ENCODE measurements around the gene ARNT2.
"Not testable (repeated sequence)": the region's sequence is repeated elsewhere in the genome, so short reads cannot be mapped to it uniquely, and the experiment has no call there.

ARNT2 gene

GRCh38 chr15:80504931-80505330 is 100.7 kb downstream of the ARNT2 start:
- no peak overlapping the region for H3K27ac Mint-ChIP-seq
- no peaks in the 10 kb centered on the region for H3K4me1 Mint-ChIP-seq
- no peaks in the 10 kb centered on the region for H3K36me3 Mint-ChIP-seq
- no peak for DNase-seq (ENCODE audit: low spot score in 2 of 2)
- ATAC-seq (ENCODE audit: low read depth): no peak
- H3K27me3 Mint-ChIP-seq: peaks cover 10% of the 10 kb centered on the region
- no peak overlapping the region for H3K4me3 Mint-ChIP-seq
- H3K9me3 Mint-ChIP-seq: peaks cover under 1% of the 10 kb centered on the region

- Mint-ChIP-seq H3K27ac (no peak overlapping the region), H3K27me3 (peaks cover 11% of the 10 kb centered on the region), H3K4me1 (no peaks in the 10 kb centered on the region), H3K9me3 (peaks cover 1% of the 10 kb centered on the region), H3K36me3 (no peaks in the 10 kb centered on the region), H3K4me3 (no peak overlapping the region)
- DNase-seq (ENCODE audit: low spot score in 2 of 2) (no peak), ATAC-seq (ENCODE audit: low read depth) (no peak)
Measured at GRCh38 chr15:80506286-80506893, 102.2 kb downstream of the ARNT2 start.

DNA sequence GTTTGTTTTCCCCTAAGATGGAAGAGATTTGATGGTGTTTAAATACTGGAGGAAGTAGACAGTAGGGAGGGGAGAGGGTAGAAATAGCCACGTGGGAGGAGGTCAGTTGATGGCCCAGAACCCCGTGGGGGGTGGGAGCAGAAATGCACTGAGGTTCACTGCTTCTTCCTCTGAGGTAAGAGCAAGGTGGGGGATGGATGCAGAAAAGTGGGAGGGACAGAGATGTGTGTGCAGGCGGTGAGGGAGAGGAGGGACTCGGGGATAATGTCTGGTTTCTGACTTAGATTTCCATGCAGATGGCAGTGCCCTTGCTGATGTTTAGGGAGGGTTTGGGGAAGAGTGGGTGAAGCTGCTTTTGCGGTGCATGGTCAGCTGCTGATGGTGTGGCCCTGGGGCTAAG is 102.9 kb downstream of the ARNT2 start:
- peaks cover 10% of the 10 kb centered on the region for H3K27me3 Mint-ChIP-seq
- H3K4me3 Mint-ChIP-seq: no peak overlapping the region
- DNase-seq (ENCODE audit: low spot score in 2 of 2) (no peak), ATAC-seq (ENCODE audit: low read depth) (no peak)
- no peaks in the 10 kb centered on the region for H3K4me1 Mint-ChIP-seq
- peaks cover 1% of the 10 kb centered on the region for H3K9me3 Mint-ChIP-seq
- no peak overlapping the region for H3K27ac Mint-ChIP-seq
- no peaks in the 10 kb centered on the region for H3K36me3 Mint-ChIP-seq

- Mint-ChIP-seq H3K36me3 (no peaks in the 10 kb centered on the region), H3K4me3 (no peak overlapping the region), H3K27ac (no peak overlapping the region), H3K9me3 (peaks cover 1% of the 10 kb centered on the region), H3K4me1 (no peaks in the 10 kb centered on the region), H3K27me3 (peaks cover 5% of the 10 kb centered on the region)
- no peak for ATAC-seq (ENCODE audit: low read depth)
- no peak for DNase-seq (ENCODE audit: low spot score in 2 of 2)
Measured at GRCh38 chr15:80507638-80508316, 103.6 kb downstream of the ARNT2 start.

- Mint-ChIP-seq H3K9me3 (peaks cover 1% of the 10 kb centered on the region), H3K4me1 (no peaks in the 10 kb centered on the region)
Measured at GRCh38 chr15:80508783-80509182, 104.6 kb downstream of the ARNT2 start.

DNA sequence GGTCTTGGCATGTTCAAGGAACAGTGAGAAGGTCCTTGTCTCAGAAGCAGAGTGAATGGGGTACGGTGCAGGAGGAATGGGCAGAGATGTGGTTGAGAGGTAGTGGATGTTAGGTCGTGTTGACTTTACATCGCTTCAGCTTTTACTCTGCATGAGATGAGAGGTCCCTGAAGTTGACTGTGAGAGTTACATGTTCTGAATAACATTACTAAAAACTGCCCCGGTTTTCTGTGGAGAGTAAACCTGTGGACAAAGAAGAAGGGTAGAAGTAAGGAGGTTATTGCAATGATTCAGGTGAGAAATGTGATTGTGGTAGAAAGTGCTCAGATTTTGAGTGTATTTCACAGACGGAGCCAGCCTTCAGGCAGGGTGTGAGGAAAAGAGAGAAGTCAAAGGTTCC is 105.6 kb downstream of the ARNT2 start:
- no peak overlapping the region for H3K4me3 Mint-ChIP-seq
- no peak overlapping the region for H3K27ac Mint-ChIP-seq
- no peaks in the 10 kb centered on the region for H3K36me3 Mint-ChIP-seq
- peaks cover 5% of the 10 kb centered on the region for H3K27me3 Mint-ChIP-seq
- no peaks in the 10 kb centered on the region for H3K4me1 Mint-ChIP-seq
- peaks cover 1% of the 10 kb centered on the region for H3K9me3 Mint-ChIP-seq
- DNase-seq (ENCODE audit: low spot score in 2 of 2) (no peak), ATAC-seq (ENCODE audit: low read depth) (no peak)

More at GRCh38 chr15:80508783-80509182, 104.6 kb downstream of the ARNT2 start:
- Mint-ChIP-seq H3K27me3 (peaks cover 5% of the 10 kb centered on the region), H3K36me3 (no peaks in the 10 kb centered on the region), H3K27ac (no peak overlapping the region), H3K4me3 (no peak overlapping the region)
- no peak for DNase-seq (ENCODE audit: low spot score in 2 of 2)
- no peak for ATAC-seq (ENCODE audit: low read depth)

GRCh38 chr15:80510985-80511384 is 106.8 kb downstream of the ARNT2 start:
- not testable (repeated sequence) for H3K27me3 Mint-ChIP-seq, H3K36me3 Mint-ChIP-seq

GRCh38 chr15:80512726-80513660 is 108.8 kb downstream of the ARNT2 start:
- Mint-ChIP-seq H3K36me3 (no peaks in the 10 kb centered on the region), H3K9me3 (peaks cover 7% of the 10 kb centered on the region), H3K4me3 (no peak overlapping the region), H3K27ac (no peak overlapping the region), H3K27me3 (peaks cover 5% of the 10 kb centered on the region), H3K4me1 (no peaks in the 10 kb centered on the region)
- DNase-seq (ENCODE audit: low spot score in 2 of 2): no peak
- no peak for ATAC-seq (ENCODE audit: low read depth)

More at GRCh38 chr15:80510985-80511384, 106.8 kb downstream of the ARNT2 start:
- not testable (repeated sequence) for H3K27ac Mint-ChIP-seq; H3K9me3 Mint-ChIP-seq; H3K4me3 Mint-ChIP-seq; H3K4me1 Mint-ChIP-seq; ATAC-seq (ENCODE audit: low read depth); DNase-seq (ENCODE audit: low spot score in 2 of 2)

- Mint-ChIP-seq H3K27me3 (peaks cover 5% of the 10 kb centered on the region), H3K4me3 (no peak overlapping the region), H3K9me3 (peaks cover 7% of the 10 kb centered on the region), H3K36me3 (no peaks in the 10 kb centered on the region), H3K27ac (no peak overlapping the region), H3K4me1 (no peaks in the 10 kb centered on the region)
- DNase-seq (ENCODE audit: low spot score in 2 of 2) (no peak), ATAC-seq (ENCODE audit: low read depth) (no peak)
Measured at GRCh38 chr15:80514071-80514780, 110.0 kb downstream of the ARNT2 start.

DNA sequence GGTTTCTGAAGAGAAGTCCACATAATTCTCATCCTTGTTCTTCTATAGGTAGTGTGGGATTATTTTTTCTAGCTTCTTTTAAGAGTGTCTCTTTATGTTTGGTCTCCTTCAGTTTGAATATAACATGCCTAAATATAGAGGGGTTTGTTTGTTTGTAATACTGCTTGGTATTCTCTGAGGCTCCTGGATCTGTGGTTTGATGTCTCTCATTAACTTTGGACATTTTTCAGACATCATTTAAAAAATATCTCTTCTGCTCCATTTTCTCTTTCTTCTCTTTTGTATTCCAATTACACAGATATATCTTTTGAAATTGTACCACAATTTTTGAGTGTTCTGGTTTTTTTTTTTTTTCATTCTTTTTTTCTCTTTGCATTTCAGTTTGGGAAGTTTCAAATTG is 113.1 kb downstream of the ARNT2 start:
- H3K27me3 Mint-ChIP-seq: peaks cover 2% of the 10 kb centered on the region
- H3K4me1 Mint-ChIP-seq: no peaks in the 10 kb centered on the region
- H3K4me3 Mint-ChIP-seq: no peak overlapping the region
- no peak for DNase-seq (ENCODE audit: low spot score in 2 of 2)
- ATAC-seq (ENCODE audit: low read depth): no peak
- no peaks in the 10 kb centered on the region for H3K36me3 Mint-ChIP-seq
- no peak overlapping the region for H3K27ac Mint-ChIP-seq
- peaks cover 6% of the 10 kb centered on the region for H3K9me3 Mint-ChIP-seq

- DNase-seq (ENCODE audit: low spot score in 2 of 2): no peak
- peaks cover 3% of the 10 kb centered on the region for H3K27me3 Mint-ChIP-seq
- H3K36me3 Mint-ChIP-seq: no peaks in the 10 kb centered on the region
- no peak for ATAC-seq (ENCODE audit: low read depth)
- H3K4me1 Mint-ChIP-seq: no peaks in the 10 kb centered on the region
- no peak overlapping the region for H3K4me3 Mint-ChIP-seq
- H3K27ac Mint-ChIP-seq: no peak overlapping the region
- H3K9me3 Mint-ChIP-seq: peaks cover 6% of the 10 kb centered on the region
Measured at GRCh38 chr15:80518522-80518921, 114.3 kb downstream of the ARNT2 start.

DNA sequence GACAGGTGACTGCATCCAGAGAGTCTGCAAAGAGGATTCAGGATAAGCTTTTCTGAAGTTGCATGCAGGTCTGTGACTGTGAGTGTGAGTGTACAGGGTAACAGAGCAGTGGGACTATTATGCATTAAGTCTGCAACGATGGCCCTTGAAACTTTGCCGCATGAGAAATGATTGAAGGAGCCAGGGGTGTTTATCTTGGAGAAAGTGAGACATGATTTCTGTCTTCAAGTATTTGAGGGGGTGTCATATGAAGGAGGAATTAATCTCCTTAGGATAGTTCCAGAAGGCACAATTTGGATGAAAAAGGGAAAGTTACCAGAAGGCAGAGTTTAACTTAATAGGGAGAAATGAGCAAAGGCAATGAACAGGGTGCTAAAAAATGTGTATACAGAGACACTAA is 119.6 kb downstream of the ARNT2 start:
- Mint-ChIP-seq H3K36me3 (no peaks in the 10 kb centered on the region), H3K4me1 (no peaks in the 10 kb centered on the region)

GRCh38 chr15:80525853-80526252 is 121.7 kb downstream of the ARNT2 start:
- Mint-ChIP-seq H3K9me3 (no peaks in the 10 kb centered on the region), H3K27me3 (peaks cover 13% of the 10 kb centered on the region), H3K4me3 (no peak overlapping the region), H3K27ac (no peak overlapping the region), H3K36me3 (no peaks in the 10 kb centered on the region), H3K4me1 (no peaks in the 10 kb centered on the region)
- no peak for DNase-seq (ENCODE audit: low spot score in 2 of 2)
- ATAC-seq (ENCODE audit: low read depth): no peak

More for the DNA sequence above, 119.6 kb downstream of the ARNT2 start:
- no peak overlapping the region for H3K4me3 Mint-ChIP-seq
- no peak overlapping the region for H3K27ac Mint-ChIP-seq
- H3K27me3 Mint-ChIP-seq: peaks cover 14% of the 10 kb centered on the region
- no peak for ATAC-seq (ENCODE audit: low read depth)
- H3K9me3 Mint-ChIP-seq: no peaks in the 10 kb centered on the region
- DNase-seq (ENCODE audit: low spot score in 2 of 2): no peak
